Measurements from ENCODE around the gene RBM47. TPM values are rescaled to one million over a fixed set of nuclear protein-coding genes. Genes with fewer than 3 reads are reported as not detected.

Gene RBM47
- total RNA-seq, 4 donors from 2014 or later: 200 to 369 (median 323) TPM

DNA sequence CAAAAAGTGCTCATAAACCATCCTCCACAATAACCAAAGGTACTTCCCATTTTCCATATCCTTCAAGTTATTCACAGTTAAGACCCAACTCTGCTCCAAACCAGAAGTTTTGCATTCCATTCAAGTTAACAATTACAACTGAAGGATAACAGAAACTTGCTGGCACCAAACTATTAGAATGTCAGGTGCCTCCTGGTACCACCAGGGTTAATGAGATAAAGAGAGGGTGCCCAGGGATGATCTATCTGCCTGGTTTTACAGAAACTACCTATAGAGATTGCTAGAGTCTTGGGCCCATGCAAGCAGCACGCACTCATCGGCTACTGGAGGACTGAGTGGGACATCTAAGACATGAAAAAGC lies 114.6 kb downstream of the RBM47 start:
- Histone ChIP-seq H3K9me3 (no peaks in the 10 kb centered on the region), H3K27ac (peak overlapping the region; percentile 89 to 98 (median 95)), H3K27me3 (no peaks in the 10 kb centered on the region), H3K4me1 (peaks cover 38 to 49% of the 10 kb centered on the region in 2 donors), H3K36me3 (no peaks in the 10 kb centered on the region), H3K4me3 (replicated peaks in 1 of 3) (peak overlapping the region in 1 of 3 donors; percentile 35)
- no peak for DNase-seq
- 32 to 55% methylated on average over 2 of the region's 2 CpGs for WGBS, 2 donors
- intact Hi-C loops (cut with DNase I): no loop called here
- TF ChIP-seq, protein P1, sequence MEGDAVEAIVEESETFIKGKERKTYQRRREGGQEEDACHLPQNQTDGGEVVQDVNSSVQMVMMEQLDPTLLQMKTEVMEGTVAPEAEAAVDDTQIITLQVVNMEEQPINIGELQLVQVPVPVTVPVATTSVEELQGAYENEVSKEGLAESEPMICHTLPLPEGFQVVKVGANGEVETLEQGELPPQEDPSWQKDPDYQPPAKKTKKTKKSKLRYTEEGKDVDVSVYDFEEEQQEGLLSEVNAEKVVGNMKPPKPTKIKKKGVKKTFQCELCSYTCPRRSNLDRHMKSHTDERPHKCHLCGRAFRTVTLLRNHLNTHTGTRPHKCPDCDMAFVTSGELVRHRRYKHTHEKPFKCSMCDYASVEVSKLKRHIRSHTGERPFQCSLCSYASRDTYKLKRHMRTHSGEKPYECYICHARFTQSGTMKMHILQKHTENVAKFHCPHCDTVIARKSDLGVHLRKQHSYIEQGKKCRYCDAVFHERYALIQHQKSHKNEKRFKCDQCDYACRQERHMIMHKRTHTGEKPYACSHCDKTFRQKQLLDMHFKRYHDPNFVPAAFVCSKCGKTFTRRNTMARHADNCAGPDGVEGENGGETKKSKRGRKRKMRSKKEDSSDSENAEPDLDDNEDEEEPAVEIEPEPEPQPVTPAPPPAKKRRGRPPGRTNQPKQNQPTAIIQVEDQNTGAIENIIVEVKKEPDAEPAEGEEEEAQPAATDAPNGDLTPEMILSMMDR (IDR thresholded peaks at IDR 0.05): no peak
- TF ChIP-seq POLR2A (IDR thresholded peaks at IDR 0.05): no peak

DNA sequence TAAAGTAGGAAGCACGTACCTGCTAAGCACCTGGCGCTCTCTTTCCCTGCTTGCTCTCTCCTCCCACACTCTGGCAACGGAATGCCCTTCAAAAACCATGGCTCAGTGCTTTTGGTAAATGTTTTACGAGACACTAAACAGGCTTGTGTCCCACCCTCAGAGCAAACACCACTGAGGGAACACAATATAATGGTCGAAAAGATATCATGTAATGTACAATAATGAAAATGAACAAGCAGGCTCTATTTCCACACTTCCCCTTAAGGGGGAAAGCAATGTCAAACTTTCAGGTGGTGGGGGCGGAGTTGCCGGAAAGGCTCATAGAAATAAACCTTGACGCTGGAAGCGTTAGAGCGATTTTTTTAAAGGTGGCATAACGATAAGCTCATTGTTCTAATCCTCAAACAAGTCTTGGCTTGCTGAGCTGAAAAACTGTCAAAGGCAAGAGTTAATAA lies 115.1 kb downstream of the RBM47 start:
- intact Hi-C loops (cut with DNase I): no loop called here
- WGBS, 2 donors: 36 to 42% methylated on average over 11 of the region's 11 CpGs

DNA sequence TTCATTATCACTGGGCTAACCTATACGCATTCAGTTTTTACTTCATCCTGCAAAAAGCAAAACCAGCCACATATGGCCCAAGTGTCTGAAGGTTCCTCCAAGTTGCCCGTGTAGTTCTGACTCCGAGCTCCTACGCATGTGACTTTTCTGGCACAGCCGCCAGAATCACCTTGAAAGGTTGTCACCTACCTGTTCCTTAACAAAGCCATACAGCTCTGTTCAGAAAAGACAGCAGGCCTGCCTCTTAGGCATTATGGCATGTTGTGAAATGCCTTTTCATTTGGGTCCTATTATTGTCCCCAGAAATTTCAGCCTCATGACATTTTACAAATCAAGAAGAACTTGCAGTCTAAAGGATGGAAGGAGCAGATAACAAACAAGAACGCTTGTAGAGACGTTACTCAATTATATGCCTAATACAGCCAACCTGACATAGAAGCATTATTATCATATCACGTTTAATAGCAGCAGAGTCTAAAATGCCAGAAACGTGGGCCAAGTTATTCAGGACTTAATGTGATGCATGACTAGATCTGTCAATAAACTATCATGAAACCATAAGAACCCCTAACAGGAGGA lies 118.5 kb downstream of the RBM47 start:
- H3K27me3 ChIP-seq: no peaks in the 10 kb centered on the region
- peak in 1 of 2 donors; percentile 62 for TF ChIP-seq POLR2A (IDR thresholded peaks at IDR 0.05)
- TF ChIP-seq, protein P1 (IDR thresholded peaks at IDR 0.05): no peak
- intact Hi-C loops (cut with DNase I): no loop called here
- H3K9me3 ChIP-seq: no peaks in the 10 kb centered on the region
- peak overlapping the region in 1 of 3 donors; percentile 2 for H3K4me3 ChIP-seq (replicated peaks in 1 of 3)
- DNase-seq: peak; percentile 82 to 85
- peak overlapping the region; percentile 89 to 98 (median 95) for H3K27ac ChIP-seq
- H3K4me1 ChIP-seq: peaks cover 23 to 33% of the 10 kb centered on the region in 2 donors
- H3K36me3 ChIP-seq: no peaks in the 10 kb centered on the region
- 43 to 58% methylated on average over 9 of the region's 9 CpGs for WGBS, 2 donors

More for the DNA sequence above, 115.1 kb downstream of the RBM47 start:
- peak; percentile 86 to 88 for DNase-seq
- Histone ChIP-seq H3K27me3 (no peaks in the 10 kb centered on the region), H3K4me3 (replicated peaks in 1 of 3) (peak overlapping the region in 1 of 3 donors; percentile 35), H3K4me1 (peaks cover 37 to 46% of the 10 kb centered on the region in 2 donors), H3K9me3 (no peaks in the 10 kb centered on the region), H3K36me3 (no peaks in the 10 kb centered on the region), H3K27ac (peak overlapping the region; percentile 89 to 98 (median 95))
- TF ChIP-seq, protein P1 (IDR thresholded peaks at IDR 0.05): no peak
- peak in 1 of 2 donors; percentile 87 for TF ChIP-seq POLR2A (IDR thresholded peaks at IDR 0.05)

DNA sequence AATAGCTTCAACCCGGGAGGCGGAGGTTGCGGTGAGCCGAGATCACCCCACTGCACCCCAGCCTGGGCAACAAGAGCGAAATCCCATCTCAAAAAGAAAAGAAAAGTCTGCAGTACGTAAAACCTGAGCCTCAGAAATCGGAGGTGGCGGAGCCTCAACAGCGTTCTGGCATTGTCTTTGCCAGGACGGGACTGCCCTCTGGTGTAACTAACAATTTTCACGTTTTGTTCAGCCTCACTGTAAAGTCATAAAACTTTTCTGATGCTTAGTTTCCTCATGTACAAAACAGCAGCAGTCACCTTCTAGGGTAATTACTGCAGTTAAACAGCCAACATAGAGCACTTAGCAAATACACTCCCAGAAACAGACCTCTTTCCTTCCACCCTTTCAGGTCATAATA lies 121.7 kb downstream of the RBM47 start:
- no peaks in the 10 kb centered on the region for H3K36me3 ChIP-seq
- peaks cover 21 to 40% of the 10 kb centered on the region in 2 donors for H3K4me1 ChIP-seq
- intact Hi-C loops (cut with DNase I): no loop called here
- no peak for TF ChIP-seq POLR2A (IDR thresholded peaks at IDR 0.05)
- TF ChIP-seq, protein P1 (IDR thresholded peaks at IDR 0.05): no peak
- no peak overlapping the region for H3K4me3 ChIP-seq (replicated peaks in 1 of 3)
- WGBS, 2 donors: 93% methylated on average over 11 of the region's 11 CpGs
- no peaks in the 10 kb centered on the region for H3K9me3 ChIP-seq
- H3K27me3 ChIP-seq: no peaks in the 10 kb centered on the region
- no peak for DNase-seq
- H3K27ac ChIP-seq: peak overlapping the region in 1 of 3 donors; percentile 58

DNA sequence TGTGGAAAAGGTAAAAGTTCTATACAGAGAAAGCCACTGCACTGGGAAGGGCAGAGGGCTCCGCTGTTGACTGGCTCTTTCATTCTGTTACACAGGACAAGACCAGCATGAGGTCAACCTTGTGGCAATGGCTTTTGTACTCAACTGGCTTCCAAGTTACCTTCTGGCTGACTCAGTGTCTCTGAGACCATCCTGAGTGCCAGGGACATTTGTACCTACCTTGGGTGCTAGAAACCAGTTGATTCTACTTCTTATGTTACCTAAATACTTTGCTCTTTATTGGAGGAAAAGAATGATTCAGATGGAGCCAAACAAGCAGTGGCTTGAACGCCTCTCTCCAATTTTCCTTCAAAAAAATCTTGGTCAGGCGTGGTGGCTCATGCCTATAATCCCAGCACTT lies 123.2 kb downstream of the RBM47 start:
- Histone ChIP-seq H3K27me3 (no peaks in the 10 kb centered on the region), H3K36me3 (no peaks in the 10 kb centered on the region), H3K9me3 (no peaks in the 10 kb centered on the region), H3K27ac (peak overlapping the region; percentile 47 to 69 (median 57)), H3K4me3 (replicated peaks in 1 of 3) (no peak overlapping the region), H3K4me1 (peaks cover 25 to 45% of the 10 kb centered on the region in 2 donors)
- WGBS, 2 donors: 93 to 95% methylated on average over 3 of the region's 3 CpGs
- TF ChIP-seq, protein P1 (IDR thresholded peaks at IDR 0.05): no peak
- TF ChIP-seq POLR2A (IDR thresholded peaks at IDR 0.05): no peak
- DNase-seq: no peak
- intact Hi-C loops (cut with DNase I): no loop called here

Measured in thyroid gland (tissue), 4 donors.